HepG2 (cell line): ENCODE data around the gene CSF3R. TPM values are rescaled to one million over a fixed set of nuclear protein-coding genes. Genes with fewer than 3 reads are reported as not detected.
A peak's percentile ranks its signal among the peaks of the same experiment; 100 is the strongest.

Experiments used
- GABPA ChIP-seq, 2 experiments: IDR thresholded peaks; 2 replicates each; pipeline ENCODE4 v1.6.1; 2011 to 2016; ENCODE audit warnings: low read depth in 2 of 2, low read length in 1 of 2, missing biosample characterization in 1 of 2, missing genetic modification characterization in 1 of 2
- HMGA1 ChIP-seq: sonication (generic); formaldehyde crosslinking; conservative IDR thresholded peaks from 2 replicates; pipeline ENCODE4 v1.4.0; 2020; ENCODE audit warnings: missing genetic modification reagents
- MXI1 ChIP-seq: IDR thresholded peaks from 3 replicates; pipeline ENCODE4 v1.6.1; 2012; ENCODE audit warnings: low read depth, low read length, inconsistent platforms, borderline replicate concordance
- STAG1 ChIP-seq: sonication (generic); formaldehyde crosslinking; IDR thresholded peaks from 2 replicates; pipeline ENCODE4 v1.4.0; 2020; ENCODE audit warnings: missing genetic modification reagents
- ZEB1 ChIP-seq: IDR thresholded peaks from 2 replicates; pipeline ENCODE4 v1.6.1; 2012; ENCODE audit warnings: mild to moderate bottlenecking, low read depth, inconsistent platforms; ENCODE audit not compliant: insufficient replicate concordance
- ZNF407 ChIP-seq: sonication (generic); formaldehyde crosslinking; IDR thresholded peaks from one replicate; pipeline ENCODE4 v1.5.1; 2020; ENCODE audit warnings: mild to moderate bottlenecking, missing genetic modification reagents; ENCODE audit errors: not compliant biosample characterization
- ZNF510 ChIP-seq: sonication (generic); formaldehyde crosslinking; IDR thresholded peaks from 2 replicates; pipeline ENCODE4 v1.4.0; 2020; ENCODE audit warnings: low read depth, mild to moderate bottlenecking, missing genetic modification reagents
- ZNF615 ChIP-seq: sonication (generic); formaldehyde crosslinking; IDR thresholded peaks from 2 replicates; pipeline ENCODE4 v1.5.0; 2020; ENCODE audit warnings: mild to moderate bottlenecking, missing genetic modification reagents, borderline replicate concordance
- ZNF672 ChIP-seq: sonication (generic); formaldehyde crosslinking; IDR thresholded peaks from 2 replicates; pipeline ENCODE4 v1.8.1; 2022; ENCODE audit warnings: missing genetic modification reagents
- polyA plus RNA-seq, 8 experiments: library from polyadenylated mRNA; depleted of rRNA in 3 of 8; stranded (reverse) in 7 of 8; unstranded in 1 of 8; fragments of >200 nt; fragmentation: Illumina TruSeq in 4 of 8; extraction: Trizol in 4 of 8; gene quantifications; 2 replicates each; pipeline versions ENCODE4 v1.2.1 to v1.2.3, GENCODE V29; 2011 to 2016; ENCODE audit warnings: low read depth in 4 of 8, missing spikeins in 1 of 8, mixed read lengths in 1 of 8; ENCODE audit not compliant: insufficient read depth in 1 of 8
- total RNA-seq, 5 experiments: library from RNA; depleted of rRNA; stranded (reverse); fragments of >200 nt; fragmentation: Illumina TruSeq; extraction: Trizol; gene quantifications; 2 replicates each; pipeline ENCODE4 v1.2.3, GENCODE V29; 2016; ENCODE audit warnings: low read depth in 1 of 5
- TF ChIP-seq, protein P1 (sequence below): sonication (generic); formaldehyde crosslinking; IDR thresholded peaks from 2 replicates; pipeline ENCODE4 v1.4.0; 2020; ENCODE audit warnings: missing genetic modification reagents
- TF ChIP-seq, protein P2 (sequence below): IDR thresholded peaks from 2 replicates; pipeline ENCODE4 v1.6.1; 2016; ENCODE audit warnings: missing compliant biosample characterization, missing genetic modification reagents, borderline replicate concordance
- TF ChIP-seq, protein P3 (sequence below): sonication (generic); formaldehyde crosslinking; IDR thresholded peaks from 2 replicates; pipeline ENCODE4 v1.4.0; 2020; ENCODE audit warnings: mild to moderate bottlenecking, missing genetic modification reagents
- TF ChIP-seq, protein P4 (sequence below): sonication (generic); formaldehyde crosslinking; IDR thresholded peaks from 2 replicates; pipeline ENCODE4 v1.4.0; 2020; ENCODE audit warnings: missing genetic modification reagents

CSF3R gene
- total and polyA plus RNA-seq, 2 of the 13 experiments (the other 11 are each of a cell fraction or from before 2014, with no cell fraction given): 11.9 to 28.8 TPM

DNA sequence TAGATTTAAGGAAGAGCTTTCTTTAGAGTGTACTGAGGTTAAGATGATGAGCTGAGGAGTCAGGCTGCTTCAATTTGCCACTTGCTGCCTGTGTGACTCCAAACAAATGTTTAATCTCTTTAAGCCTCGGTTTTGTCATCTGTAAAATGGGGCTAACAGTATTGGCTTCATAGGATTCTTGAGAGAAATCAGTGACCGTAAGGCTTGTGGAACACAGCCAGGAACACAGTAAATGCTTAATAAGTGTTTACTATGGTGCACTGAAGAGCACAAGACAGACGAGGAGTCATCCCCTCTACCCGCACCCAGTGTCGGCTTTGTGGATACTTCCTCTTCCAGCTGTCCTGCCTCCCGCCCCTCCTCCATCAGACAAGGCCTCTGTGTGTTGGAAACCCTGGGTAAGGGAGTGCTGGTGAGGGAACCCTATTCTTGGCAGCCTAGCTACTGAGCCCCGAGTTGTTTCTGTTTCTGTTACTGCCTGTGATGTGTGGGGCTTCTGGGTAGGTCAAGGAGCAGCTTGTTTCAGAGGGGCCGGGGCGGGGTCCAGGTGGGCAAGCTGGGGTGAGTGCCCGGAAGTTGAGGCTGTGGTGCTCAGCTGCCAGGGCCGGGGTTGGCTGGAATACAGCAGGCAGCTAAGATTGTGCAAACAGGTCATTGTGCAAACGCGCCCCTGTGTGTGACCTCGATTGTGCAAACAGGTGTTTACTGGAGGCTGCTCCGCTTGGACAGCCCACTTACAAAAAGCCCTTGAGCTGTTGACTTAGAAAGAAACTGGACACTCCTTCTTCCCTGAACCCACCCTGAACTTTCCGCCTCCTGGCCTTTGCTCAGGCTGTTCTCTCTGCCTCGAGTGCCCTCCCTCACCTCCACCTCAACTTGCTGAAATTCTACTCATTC is 4.0 kb upstream of the CSF3R start (continued):
- TF ChIP-seq STAG1 (CRISPR knock-in tag) (peak; percentile 32; the same call in 1 of the 2 replicates), ZNF672 (CRISPR knock-in tag) (no peak), ZEB1 (peak; percentile 91), MXI1 (no peak), GABPA (IDR thresholded peaks at IDR 0.05; ENCODE audit: low read depth, low read length) (peak; percentile 37), GABPA (CRISPR knock-in tag; IDR thresholded peaks at IDR 0.05; ENCODE audit: low read depth) (peak; percentile 82), ZNF615 (CRISPR knock-in tag) (no peak), HMGA1 (CRISPR knock-in tag) (no peak), ZNF510 (CRISPR knock-in tag) (0 out of 2 replicates have a peak, but pooled peaks have one; percentile 84), ZNF407 (no peak)
- TF ChIP-seq, protein P1, sequence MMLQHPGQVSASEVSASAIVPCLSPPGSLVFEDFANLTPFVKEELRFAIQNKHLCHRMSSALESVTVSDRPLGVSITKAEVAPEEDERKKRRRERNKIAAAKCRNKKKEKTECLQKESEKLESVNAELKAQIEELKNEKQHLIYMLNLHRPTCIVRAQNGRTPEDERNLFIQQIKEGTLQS (CRISPR knock-in tag): peak; percentile 76
- TF ChIP-seq, protein P2, sequence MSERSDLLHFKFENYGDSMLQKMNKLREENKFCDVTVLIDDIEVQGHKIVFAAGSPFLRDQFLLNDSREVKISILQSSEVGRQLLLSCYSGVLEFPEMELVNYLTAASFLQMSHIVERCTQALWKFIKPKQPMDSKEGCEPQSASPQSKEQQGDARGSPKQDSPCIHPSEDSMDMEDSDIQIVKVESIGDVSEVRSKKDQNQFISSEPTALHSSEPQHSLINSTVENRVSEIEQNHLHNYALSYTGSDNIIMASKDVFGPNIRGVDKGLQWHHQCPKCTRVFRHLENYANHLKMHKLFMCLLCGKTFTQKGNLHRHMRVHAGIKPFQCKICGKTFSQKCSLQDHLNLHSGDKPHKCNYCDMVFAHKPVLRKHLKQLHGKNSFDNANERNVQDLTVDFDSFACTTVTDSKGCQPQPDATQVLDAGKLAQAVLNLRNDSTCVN: peak; percentile 33; the same call in 1 of the 2 replicates
- TF ChIP-seq, protein P3, sequence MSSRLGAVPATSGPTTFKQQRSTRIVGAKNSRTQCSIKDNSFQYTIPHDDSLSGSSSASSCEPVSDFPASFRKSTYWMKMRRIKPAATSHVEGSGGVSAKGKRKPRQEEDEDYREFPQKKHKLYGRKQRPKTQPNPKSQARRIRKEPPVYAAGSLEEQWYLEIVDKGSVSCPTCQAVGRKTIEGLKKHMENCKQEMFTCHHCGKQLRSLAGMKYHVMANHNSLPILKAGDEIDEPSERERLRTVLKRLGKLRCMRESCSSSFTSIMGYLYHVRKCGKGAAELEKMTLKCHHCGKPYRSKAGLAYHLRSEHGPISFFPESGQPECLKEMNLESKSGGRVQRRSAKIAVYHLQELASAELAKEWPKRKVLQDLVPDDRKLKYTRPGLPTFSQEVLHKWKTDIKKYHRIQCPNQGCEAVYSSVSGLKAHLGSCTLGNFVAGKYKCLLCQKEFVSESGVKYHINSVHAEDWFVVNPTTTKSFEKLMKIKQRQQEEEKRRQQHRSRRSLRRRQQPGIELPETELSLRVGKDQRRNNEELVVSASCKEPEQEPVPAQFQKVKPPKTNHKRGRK (CRISPR knock-in tag): peak; percentile 65; the same call in 1 of the 2 replicates
- TF ChIP-seq, protein P4, sequence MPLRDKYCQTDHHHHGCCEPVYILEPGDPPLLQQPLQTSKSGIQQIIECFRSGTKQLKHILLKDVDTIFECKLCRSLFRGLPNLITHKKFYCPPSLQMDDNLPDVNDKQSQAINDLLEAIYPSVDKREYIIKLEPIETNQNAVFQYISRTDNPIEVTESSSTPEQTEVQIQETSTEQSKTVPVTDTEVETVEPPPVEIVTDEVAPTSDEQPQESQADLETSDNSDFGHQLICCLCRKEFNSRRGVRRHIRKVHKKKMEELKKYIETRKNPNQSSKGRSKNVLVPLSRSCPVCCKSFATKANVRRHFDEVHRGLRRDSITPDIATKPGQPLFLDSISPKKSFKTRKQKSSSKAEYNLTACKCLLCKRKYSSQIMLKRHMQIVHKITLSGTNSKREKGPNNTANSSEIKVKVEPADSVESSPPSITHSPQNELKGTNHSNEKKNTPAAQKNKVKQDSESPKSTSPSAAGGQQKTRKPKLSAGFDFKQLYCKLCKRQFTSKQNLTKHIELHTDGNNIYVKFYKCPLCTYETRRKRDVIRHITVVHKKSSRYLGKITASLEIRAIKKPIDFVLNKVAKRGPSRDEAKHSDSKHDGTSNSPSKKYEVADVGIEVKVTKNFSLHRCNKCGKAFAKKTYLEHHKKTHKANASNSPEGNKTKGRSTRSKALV: peak; percentile 93
